Measurements from ENCODE around the gene SPTY2D1.
"Not testable (repeated sequence)": the region's sequence is repeated elsewhere in the genome, so short reads cannot be mapped to it uniquely, and the experiment has no call there.

SPTY2D1 gene

GRCh38 chr11:18594999-18595749 is 39.0 kb downstream of the SPTY2D1 start:
- TF ChIP-seq, protein P1, sequence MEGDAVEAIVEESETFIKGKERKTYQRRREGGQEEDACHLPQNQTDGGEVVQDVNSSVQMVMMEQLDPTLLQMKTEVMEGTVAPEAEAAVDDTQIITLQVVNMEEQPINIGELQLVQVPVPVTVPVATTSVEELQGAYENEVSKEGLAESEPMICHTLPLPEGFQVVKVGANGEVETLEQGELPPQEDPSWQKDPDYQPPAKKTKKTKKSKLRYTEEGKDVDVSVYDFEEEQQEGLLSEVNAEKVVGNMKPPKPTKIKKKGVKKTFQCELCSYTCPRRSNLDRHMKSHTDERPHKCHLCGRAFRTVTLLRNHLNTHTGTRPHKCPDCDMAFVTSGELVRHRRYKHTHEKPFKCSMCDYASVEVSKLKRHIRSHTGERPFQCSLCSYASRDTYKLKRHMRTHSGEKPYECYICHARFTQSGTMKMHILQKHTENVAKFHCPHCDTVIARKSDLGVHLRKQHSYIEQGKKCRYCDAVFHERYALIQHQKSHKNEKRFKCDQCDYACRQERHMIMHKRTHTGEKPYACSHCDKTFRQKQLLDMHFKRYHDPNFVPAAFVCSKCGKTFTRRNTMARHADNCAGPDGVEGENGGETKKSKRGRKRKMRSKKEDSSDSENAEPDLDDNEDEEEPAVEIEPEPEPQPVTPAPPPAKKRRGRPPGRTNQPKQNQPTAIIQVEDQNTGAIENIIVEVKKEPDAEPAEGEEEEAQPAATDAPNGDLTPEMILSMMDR (IDR thresholded peaks at IDR 0.05; ENCODE audit: low read depth, low read length), result no peak
- no peak overlapping the region for H3K4me3 ChIP-seq (ENCODE audit: low read depth, low read length)

DNA sequence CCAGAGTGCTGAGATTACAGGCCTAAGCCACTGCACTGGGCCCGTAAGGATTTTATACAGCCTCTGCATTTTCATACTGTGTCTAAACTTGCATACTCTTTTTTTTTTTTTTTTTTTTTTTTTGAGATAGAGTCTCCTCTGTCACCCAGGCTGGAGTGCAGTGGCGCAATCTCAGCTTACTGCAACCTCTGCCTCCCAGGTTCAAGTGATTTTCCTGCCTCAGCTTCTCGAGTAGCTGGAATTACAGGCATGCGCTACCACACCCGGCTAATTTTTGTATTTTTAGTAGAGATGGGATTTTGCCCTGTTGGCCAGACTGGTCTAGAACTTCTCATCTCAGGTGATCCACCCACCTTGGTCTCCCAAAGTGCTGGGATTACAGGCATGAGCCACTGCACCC is 40.1 kb downstream of the SPTY2D1 start:
- not testable (repeated sequence) for H3K4me3 ChIP-seq (ENCODE audit: low read depth, low read length)

- TF ChIP-seq, protein P1 (IDR thresholded peaks at IDR 0.05; ENCODE audit: low read depth, low read length), result no peak
- H3K4me3 ChIP-seq (ENCODE audit: low read depth, low read length), result no peak overlapping the region
Observed at GRCh38 chr11:18590571-18590970, 43.6 kb downstream of the SPTY2D1 start.

DNA sequence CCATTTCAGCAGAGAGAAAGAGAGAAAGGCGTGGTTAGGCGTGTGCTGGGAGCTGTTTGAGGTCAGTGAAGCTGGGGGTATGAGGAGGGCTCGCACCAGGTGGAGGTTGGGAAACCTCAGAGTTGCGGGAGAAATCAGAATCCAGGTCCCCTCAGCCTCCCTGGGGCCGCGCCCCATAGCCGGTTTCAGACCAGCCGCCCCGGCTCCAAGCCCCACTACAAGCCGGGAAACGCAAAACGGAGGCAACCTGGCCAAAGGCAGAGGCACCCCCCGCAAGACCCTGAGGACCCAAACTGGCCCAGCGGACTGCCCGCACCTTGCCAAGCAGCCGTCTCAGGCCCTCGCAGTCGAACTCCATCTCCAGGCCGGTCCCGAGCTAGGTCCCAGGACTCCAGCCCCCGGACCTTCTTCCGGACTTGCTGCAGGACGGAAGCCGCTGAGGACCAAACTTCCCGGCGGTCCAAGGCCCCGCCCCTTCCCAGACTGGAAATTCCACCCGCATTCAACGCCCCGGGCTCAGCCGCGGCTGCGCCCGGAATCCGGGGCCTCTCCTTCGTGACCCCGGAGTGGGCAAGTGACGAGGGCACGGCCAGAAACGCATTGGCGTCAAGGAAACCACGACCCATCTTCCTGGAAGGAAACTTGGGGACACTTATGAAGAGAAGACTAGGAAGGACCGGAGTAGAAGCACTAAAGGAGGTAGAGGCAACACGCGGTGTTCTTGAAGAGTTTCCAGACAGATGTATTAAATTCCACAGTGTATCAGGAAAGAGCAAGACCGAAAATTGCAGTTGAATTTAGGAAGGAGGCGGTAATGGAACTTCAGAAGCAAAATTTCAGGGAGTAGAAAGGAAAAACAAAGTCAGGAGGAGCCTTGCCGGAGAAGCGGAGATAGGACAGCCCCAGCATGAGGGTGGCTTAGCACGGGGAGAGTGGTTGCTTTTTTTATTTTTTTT is 45.6 kb downstream of the SPTY2D1 start, which contains the start of gene UEVLD:
UEVLD (minus strand) TSS at position 438 of the 956 bp plus-strand sequence; CDS start at position 358, 80 bp downstream.
- TF ChIP-seq, protein P1 (IDR thresholded peaks at IDR 0.05; ENCODE audit: low read depth, low read length), result no peak
- H3K4me3 ChIP-seq (ENCODE audit: low read depth, low read length), result peak within 1 kb of the TSS; percentile 95

DNA sequence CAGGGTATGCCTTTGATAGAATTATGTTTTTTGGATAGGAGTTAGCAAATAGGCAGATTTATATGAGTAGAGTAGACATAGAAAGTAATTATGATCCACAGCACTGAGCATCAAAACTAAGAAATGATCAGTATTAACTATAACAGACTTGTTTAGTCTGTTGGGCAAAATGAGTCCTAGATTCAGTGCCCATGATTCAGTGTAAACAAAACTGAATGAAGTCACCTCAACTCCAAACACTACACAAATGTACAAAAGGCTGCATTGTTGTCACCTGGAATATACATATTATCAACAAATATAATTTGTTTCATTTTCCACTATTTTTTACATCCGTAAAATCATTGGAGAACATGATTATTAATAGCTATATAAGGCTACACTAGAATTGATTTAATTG is 52.3 kb downstream of the SPTY2D1 start:
- TF ChIP-seq, protein P1 (IDR thresholded peaks at IDR 0.05; ENCODE audit: low read depth, low read length), result no peak
- no peak overlapping the region for H3K4me3 ChIP-seq (ENCODE audit: low read depth, low read length)

DNA sequence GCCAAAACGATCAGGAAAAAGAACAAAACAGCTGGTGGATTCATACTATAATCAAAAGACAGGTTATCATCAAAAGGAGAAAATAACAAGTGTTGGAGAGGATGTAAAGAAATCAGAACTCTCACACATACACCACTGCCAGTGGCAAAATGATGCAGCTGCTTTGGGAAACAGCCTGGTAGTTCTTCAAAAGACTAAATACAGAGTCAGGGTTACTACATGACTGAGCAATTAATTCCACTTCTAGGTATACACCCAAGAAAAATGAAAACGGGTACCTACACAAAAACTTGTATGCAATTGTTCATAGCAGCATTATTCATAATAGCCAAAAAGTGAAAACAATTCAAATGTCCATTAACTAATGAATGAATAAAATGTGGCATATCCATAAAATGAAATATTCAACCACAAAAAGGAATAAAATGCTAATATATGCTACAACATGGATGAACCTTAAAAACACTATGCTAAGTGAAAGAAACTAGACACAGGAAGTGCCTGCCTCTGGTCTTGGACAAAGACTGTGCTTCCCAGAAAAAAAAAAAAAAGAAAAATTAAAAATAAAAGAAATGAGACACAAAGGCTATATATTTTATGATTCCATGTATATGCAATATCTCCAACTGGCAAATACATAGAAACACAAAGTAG is 53.9 kb downstream of the SPTY2D1 start:
- TF ChIP-seq, protein P1 (IDR thresholded peaks at IDR 0.05; ENCODE audit: low read depth, low read length), result no peak
- H3K4me3 ChIP-seq (ENCODE audit: low read depth, low read length), result no peak overlapping the region

DNA sequence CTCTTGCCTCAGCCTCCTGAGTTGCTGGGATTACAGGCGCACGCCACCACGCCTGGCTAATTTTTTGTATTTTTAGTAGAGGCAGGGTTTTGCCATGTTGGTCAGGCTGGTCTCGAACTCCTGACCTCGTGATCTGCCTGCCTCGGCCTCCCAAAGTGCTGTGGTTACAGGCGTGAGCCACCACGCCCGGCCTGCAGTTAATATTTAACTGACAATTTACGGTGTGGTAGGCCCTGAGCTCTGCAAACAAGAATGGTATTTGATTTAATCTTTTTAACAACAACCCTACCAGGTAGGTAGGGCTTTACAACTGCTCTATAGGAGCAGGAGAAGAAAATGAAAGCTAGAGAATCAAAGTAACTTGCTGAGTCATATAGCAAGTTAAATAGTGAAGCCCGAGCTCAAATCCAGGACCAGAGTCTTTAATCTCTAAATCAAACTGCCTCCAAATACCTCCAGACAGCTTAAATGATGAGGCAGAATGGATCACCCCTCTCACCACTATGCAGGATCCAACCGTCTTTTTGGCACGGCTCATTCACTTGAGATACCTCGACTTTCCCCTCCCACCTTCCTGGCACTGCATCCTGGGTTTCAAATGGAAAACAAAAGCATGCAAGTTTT is 55.1 kb downstream of the SPTY2D1 start:
- no peak overlapping the region for H3K4me3 ChIP-seq (ENCODE audit: low read depth, low read length)
- TF ChIP-seq, protein P1 (IDR thresholded peaks at IDR 0.05; ENCODE audit: low read depth, low read length), result no peak

All from WI38 (cell line).